Measurements from ENCODE around the gene MECR.

MECR gene, protein sequence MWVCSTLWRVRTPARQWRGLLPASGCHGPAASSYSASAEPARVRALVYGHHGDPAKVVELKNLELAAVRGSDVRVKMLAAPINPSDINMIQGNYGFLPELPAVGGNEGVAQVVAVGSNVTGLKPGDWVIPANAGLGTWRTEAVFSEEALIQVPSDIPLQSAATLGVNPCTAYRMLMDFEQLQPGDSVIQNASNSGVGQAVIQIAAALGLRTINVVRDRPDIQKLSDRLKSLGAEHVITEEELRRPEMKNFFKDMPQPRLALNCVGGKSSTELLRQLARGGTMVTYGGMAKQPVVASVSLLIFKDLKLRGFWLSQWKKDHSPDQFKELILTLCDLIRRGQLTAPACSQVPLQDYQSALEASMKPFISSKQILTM

GRCh38 chr1:29230553-29231378, at the start of gene MECR:
Gene MECR (minus strand): TSS chr1:29230934. CDS start chr1:29230906, 28 bp downstream.
- DNase-seq (ENCODE audit: low read depth): peak; percentile 89

DNA sequence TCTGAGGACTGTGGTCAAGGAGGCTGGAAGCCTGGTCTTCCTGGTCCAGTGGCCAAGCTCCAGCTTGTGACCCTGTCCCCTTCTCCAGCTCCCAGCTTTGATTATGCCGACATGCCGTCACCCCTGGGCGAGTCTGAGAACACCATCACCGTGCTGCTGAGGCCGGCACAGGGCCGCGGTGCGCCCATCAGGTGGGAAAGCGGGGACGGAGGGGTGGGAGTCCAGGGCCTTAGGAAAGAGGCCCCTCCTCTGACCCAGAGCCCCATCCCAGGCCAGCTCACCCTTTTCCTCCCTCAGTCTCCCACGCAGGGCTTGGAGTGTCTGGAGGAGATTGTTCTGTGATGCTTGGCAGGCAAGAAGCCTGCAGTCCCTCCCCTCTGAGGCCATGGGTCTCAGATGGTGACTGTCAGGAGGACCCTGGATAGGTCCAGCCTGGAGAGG, 49.2 kb upstream of the MECR start:
- no peak for DNase-seq (ENCODE audit: low read depth)

DNA sequence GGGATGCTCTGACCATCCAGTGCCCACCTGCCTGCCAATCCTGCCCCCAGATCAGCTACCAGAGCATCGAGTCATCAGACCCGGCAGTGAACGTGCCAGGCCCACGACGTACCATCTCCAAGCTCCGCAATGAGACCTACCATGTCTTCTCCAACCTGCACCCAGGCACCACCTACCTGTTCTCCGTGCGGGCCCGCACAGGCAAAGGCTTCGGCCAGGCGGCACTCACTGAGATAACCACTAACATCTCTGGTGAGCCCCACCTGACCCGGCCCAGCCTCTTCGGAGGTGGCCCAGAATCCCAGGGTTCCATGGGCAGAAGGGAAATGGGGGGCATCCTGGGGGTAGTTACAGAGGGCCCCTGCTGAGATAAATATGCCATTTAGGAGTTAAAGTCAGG, 48.7 kb upstream of the MECR start:
- DNase-seq (ENCODE audit: low read depth): no peak

DNA sequence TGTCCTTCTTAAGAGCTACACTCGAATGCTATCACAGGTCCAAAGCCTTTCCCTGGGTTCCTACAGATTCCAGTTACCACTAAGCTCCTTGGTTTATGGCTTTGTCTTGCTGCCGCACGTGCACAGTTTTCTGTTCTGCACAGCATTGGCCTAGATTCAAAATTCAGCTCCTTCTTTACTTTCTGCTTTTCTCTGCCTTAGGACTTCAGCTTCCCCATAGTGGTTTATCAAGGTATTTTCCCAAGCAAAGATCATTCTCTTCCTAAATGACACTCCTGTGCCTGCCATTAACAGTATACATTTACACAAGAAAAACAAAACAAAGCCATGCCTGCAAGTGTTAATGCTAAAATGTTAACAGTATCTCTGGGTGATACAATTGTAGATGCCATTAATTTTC, 47.4 kb upstream of the MECR start:
- DNase-seq (ENCODE audit: low read depth): no peak

DNA sequence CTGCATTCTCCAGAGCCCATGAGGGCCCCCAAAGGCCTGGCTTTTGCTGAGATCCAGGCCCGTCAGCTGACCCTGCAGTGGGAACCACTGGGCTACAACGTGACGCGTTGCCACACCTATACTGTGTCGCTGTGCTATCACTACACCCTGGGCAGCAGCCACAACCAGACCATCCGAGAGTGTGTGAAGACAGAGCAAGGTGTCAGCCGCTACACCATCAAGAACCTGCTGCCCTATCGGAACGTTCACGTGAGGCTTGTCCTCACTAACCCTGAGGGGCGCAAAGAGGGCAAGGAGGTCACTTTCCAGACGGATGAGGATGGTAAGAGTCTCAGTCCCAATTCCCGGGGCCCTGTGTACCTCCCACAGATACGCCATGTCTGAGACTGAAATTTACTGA, 44.7 kb upstream of the MECR start:
- DNase-seq (ENCODE audit: low read depth): no peak

DNA sequence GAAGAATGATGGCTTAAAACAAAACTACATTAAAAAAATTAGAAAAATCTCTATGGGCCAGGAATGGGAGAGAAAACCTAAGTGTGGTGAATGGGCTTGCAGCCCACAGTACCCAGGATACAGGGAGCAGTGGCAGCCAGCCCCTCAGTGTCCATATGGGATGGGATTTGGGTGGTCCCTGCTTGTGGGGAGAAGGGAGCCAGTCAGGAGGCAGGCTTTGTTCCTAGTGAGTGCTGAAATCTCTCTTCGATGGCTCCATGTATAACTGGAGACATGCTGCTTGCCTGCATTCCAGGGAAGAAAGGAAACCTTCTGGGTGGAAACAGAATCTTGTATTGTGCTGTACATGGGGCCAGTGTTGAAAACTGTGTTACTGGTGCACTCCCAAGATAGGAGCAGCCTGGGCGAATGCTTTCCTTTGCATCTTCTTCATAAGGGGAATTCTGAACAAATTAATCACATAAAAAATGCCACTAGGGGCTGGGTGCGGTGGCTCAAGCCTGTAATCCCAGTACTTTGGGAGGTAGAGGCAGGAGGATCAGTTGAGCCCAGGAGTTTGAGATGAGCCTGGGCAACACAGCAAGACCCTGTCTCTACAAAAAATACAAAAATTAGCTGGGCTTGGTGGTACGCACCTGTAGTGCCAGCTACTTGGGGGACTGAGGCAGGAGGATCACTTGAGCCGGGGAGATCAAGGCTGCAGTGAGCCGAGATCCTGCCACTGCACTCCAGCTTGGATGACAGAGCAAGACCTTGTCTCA, 41.6 kb upstream of the MECR start:
- DNase-seq (ENCODE audit: low read depth): no peak

- DNase-seq (ENCODE audit: low read depth): no peak
Observed at GRCh38 chr1:29271724-29272123, 41.0 kb upstream of the MECR start.

DNA sequence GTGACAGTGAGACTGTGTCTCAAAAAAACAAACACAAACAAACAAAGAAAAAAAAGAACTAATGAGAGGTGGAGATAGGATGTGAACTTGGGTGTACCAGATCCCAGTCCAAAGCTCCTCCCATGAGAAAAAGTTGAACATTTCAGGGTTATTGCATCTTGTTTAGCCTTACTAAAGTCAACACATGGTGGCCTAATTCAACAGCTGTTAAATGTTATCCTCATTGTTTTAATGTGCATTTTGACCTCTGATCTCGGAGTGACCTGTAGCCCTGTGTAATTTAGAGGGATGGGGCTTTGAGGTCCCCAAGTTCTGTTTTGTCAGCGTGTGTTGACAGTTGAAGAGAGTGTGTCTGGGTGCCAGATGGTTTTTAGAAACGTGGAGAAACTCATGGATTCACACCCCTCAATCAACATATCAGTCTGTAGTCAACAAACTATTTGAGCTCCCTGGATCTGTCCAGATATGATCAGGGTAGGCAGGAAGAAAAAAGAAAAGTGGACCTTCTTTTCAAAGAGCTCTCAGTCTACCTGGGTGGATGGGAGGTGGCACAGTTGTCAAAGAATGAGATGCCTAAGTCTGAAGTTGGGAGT, 40.3 kb upstream of the MECR start:
- DNase-seq (ENCODE audit: low read depth): no peak

GRCh38 chr1:29269382-29269781, 38.6 kb upstream of the MECR start:
- no peak for DNase-seq (ENCODE audit: low read depth)

DNA sequence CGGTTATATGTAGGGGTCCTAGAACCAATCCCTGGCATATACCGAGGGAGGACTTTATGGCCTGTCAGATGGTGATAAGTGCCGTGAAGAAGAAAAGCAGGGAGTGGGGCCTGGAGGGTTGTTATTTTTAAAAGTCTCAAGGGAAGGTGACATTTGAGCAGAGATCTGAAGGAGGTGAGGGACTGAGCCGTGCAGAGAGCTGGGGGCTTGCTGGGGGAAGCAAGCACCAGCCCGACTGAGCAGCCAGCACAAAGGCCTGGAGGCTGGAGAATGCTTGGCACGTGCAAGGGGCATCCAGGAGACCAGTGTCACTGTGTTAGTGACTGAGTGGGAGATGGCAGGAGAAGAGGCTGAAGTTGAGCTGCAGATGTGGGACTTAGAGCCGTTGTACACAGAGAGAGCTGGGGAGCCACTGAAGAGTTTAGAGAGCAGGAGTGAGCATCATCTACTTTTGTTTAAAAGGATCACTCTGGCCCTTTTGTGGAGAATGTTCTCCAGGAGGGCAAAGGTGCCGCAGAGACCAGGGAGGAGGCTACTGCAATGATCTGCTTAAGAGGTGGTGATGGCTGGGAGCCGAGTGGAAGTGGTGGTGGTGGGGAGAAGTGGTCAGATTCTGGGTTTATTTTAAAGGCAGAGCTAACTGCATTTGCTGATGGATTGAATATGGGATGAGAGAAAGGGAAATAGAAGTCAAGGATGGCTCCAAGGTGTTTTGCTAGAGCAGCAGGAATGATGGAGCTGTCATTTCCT, 36.8 kb upstream of the MECR start:
- no peak for DNase-seq (ENCODE audit: low read depth)

DNA sequence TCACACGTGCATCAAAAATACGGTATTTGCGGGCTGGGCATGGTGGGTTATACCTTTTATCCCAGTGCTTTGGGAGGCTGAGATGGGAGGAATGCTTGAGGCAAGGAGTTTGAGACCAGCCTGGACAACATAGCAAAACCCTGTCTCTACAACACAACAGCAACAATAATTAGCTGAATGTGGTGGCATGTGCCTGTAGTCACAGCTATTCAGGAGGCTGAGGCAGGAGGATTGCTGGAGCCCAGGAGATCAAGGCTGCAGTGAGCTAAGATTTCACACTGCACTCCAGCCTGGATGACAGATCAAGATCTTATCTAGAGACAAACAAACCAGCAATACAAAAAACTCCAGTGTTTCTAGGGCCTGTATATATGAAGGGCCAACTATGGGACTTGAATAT, 36.2 kb upstream of the MECR start:
- DNase-seq (ENCODE audit: low read depth): no peak

DNA sequence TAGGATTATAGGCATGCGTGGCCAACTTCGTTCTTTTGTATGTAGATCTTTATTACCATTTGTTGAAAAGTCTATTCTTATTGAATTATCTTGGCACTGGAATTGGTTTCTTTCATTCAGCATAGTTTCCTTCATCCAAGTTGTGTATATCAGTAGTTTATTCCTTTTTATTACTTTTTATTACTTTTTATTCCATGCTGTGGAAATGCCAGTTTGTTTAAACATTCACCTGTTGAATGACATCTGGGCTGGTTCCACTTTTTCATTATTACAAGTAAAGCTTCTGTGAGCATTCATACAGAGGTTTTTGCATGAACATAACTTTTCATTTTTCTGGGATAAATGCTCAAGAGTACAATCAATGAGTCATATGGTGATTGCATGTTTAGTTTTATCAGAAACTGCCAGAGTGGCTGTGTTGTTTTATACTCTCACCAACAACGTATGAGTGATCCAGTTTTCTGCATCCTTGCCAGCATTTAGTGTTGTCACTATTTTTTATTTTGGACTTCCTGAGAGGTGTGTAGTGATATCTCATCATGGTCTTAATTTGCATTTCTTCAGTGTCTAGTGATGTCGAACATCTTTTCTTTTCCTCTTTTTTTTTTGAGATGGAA, 34.1 kb upstream of the MECR start:
- no peak for DNase-seq (ENCODE audit: low read depth)

DNA sequence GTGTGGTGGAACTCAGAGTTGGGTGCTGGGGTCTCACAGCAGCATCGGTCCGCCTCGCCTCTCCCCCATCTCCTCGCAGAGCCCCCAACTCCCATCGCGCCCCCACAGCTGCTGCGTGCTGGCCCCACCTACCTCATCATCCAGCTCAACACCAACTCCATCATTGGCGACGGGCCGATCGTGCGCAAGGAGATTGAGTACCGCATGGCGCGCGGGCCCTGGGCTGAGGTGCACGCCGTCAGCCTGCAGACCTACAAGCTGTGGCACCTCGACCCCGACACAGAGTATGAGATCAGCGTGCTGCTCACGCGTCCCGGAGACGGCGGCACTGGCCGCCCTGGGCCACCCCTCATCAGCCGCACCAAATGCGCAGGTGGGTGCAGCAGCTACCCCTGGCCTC, 29.8 kb upstream of the MECR start:
- no peak for DNase-seq (ENCODE audit: low read depth)

- DNase-seq (ENCODE audit: low read depth): no peak
Observed at GRCh38 chr1:29259802-29260441, 29.2 kb upstream of the MECR start.

- DNase-seq (ENCODE audit: low read depth): no peak
Observed at GRCh38 chr1:29258976-29259801, 28.5 kb upstream of the MECR start.

DNA sequence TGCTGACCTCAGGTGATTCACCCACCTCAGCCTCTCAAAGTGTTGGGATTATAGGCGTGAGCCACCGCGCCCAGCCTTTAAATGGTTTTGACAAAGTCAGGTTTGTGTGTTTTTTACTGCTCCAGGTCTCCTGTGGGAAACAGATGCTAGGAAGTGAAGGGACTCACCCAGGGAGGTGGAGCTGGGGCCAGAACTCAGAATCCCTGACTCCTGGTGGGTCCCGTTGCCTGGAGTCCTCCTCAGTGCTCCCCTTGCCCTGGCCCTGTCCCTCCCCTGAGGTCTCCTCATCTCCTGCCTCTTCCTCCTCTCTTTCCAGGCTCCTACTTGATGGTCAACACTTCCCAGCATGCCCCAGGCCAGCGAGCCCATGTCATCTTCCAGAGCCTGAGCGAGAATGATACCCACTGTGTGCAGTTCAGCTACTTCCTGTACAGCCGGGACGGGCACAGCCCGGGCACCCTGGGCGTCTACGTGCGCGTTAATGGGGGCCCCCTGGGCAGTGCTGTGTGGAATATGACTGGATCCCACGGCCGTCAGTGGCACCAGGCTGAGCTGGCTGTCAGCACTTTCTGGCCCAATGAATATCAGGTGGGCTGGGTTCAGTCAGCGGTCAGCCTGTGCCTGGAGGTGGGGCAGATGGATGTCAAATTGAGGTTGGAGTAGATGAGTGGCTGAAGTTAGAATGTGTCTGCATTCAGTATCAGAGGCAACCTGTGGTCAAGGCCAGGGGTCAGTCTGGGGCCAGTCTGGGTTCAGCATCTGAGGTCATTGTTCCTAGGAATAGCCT, 27.6 kb upstream of the MECR start:
- DNase-seq (ENCODE audit: low read depth): no peak

GRCh38 chr1:29256979-29257804, 26.5 kb upstream of the MECR start:
- DNase-seq (ENCODE audit: low read depth): no peak

DNA sequence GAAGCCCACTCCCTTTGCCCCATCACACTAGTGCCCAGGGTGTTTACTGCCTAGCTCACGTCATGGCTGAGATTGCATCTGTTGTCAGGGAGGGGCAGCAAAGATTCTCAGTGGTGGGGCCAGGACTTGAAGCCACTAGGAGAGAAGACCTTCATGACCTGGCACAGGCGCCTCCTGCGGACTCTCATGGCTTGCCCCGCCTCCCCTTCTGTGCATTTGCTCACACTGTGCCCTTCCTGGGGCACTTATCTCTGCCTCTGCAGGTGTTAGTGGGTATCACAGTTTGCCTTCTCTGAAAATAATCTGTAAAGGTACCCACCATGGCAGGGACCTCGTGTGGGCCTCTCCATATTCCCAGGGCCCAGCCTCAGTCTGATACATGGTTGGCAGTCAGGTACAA, 25.7 kb upstream of the MECR start:
- no peak for DNase-seq (ENCODE audit: low read depth)

Measured in activated T-helper 1 cell treated with Interleukin-2 at 50 U/mL for 16 hours (primary cell).